ENCODE results near the gene RARG.
"Not testable (repeated sequence)": the region's sequence is repeated elsewhere in the genome, so short reads cannot be mapped to it uniquely, and the experiment has no call there.

Gene RARG

DNA sequence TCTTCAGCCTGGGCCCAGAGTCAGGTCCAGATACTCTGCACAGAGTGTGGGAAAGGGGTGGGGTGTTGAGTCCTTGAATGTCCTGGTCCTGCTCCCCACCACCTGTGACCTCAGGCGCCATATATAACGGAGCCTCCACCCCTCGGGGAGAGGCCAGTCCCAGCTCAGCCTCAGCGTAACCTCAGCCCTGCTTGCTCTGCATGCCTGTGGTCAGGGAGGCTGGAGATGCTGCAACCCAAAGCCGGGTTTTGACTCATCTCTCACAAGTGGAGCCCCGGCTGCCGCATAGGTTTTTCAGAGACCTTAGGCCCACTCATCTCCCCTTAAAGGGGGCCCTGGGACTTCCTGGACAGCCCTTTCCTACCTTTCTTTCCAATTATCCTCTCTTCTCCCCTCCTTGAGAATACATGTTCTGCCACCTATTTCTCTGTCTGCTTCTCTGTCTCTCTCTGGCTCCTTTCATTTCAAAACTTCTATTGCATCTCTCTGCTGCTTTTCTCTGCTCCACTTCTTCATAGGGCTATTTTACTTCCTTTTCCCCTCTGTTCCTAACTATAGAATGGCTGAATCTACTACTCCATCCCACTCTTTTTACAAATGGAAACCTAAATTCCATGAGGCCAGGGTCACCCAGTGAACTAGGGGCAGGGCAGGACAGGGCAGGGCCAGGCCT, 26.1 kb downstream of the RARG start:
- TF ChIP-seq, protein P1, sequence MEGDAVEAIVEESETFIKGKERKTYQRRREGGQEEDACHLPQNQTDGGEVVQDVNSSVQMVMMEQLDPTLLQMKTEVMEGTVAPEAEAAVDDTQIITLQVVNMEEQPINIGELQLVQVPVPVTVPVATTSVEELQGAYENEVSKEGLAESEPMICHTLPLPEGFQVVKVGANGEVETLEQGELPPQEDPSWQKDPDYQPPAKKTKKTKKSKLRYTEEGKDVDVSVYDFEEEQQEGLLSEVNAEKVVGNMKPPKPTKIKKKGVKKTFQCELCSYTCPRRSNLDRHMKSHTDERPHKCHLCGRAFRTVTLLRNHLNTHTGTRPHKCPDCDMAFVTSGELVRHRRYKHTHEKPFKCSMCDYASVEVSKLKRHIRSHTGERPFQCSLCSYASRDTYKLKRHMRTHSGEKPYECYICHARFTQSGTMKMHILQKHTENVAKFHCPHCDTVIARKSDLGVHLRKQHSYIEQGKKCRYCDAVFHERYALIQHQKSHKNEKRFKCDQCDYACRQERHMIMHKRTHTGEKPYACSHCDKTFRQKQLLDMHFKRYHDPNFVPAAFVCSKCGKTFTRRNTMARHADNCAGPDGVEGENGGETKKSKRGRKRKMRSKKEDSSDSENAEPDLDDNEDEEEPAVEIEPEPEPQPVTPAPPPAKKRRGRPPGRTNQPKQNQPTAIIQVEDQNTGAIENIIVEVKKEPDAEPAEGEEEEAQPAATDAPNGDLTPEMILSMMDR (IDR thresholded peaks at IDR 0.05; ENCODE audit: low read depth, low read length) = no peak
- H3K4me3 ChIP-seq (ENCODE audit: low read depth, low read length) = no peak overlapping the region

DNA sequence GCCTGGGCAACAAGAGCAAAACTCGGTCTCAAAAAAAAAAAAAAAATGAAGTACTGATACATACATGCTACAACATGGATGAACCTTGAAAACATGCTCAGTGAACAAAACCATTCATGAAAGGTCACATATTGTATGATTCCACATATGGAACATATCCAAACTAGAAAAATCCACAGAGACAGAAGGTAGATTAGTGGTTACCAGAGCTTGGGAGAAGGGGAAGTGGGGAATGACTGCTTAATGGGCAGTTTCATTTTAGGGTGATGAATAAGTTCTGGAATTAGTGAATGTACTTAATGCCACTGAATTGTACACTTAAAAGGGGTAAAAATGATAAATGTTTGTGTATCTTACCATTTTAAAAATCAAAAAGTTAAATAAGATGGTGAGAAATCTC, 27.7 kb downstream of the RARG start:
- TF ChIP-seq, protein P1 (IDR thresholded peaks at IDR 0.05; ENCODE audit: low read depth, low read length) = no peak
- no peak overlapping the region for H3K4me3 ChIP-seq (ENCODE audit: low read depth, low read length)

DNA sequence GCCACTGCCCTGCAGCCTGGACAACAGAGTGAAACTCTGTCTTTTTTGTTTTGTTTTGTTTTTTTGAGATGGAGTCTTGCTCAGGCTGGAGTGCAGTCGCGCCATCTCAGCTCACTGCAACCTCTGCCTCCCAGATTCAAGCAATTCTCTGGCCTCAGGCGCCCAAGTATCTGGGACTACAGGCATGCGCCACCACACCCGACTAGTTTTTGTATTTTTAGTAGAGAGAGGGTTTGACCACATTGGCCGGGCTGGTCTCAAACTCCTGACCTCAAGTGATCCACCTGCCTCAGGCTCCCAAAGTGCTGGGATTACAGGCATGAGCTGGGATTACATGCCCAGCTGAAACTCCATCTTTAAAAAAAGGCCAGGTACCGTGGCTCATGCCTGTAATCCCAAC, 29.7 kb downstream of the RARG start:
- H3K4me3 ChIP-seq (ENCODE audit: low read depth, low read length) = not testable (repeated sequence)

DNA sequence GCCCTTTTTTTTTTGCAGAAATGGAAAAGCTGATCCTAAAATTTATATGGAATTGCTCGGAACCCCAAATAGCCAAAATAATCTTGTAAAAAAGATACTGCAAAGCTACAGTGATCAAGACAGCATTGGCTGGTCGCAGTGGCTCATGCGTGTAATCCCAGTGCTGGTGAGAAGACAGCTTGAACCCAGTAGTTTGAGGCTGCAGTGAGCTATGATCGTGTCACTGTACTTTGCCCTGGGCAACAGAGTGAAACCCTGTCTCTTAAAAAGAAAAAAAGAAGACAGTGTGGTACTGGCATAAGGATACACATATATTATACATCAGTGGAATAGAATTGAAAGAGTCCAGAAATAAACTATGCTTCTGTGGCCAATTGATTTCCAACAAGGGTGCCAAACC, 30.4 kb downstream of the RARG start:
- TF ChIP-seq, protein P1 (IDR thresholded peaks at IDR 0.05; ENCODE audit: low read depth, low read length) = no peak
- no peak overlapping the region for H3K4me3 ChIP-seq (ENCODE audit: low read depth, low read length)

DNA sequence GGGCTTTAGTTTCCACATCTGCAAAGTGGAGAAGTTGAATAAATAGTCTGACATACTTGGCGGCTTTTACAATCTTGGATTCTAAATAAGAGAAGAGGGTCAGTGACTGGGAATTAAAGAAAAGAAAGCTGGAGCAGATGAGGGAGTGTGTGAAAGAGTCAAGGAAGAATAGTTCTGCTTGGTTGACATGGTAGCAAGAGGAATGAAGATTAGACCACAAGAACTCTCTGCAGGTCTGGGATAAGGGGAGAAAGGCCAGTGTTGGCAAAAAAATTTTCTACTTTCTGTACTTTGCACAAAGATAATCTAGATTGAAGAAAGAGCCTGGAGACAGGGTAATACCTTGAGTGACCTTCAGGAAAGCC, 30.9 kb downstream of the RARG start:
- no peak overlapping the region for H3K4me3 ChIP-seq (ENCODE audit: low read depth, low read length)
- TF ChIP-seq, protein P1 (IDR thresholded peaks at IDR 0.05; ENCODE audit: low read depth, low read length) = no peak

DNA sequence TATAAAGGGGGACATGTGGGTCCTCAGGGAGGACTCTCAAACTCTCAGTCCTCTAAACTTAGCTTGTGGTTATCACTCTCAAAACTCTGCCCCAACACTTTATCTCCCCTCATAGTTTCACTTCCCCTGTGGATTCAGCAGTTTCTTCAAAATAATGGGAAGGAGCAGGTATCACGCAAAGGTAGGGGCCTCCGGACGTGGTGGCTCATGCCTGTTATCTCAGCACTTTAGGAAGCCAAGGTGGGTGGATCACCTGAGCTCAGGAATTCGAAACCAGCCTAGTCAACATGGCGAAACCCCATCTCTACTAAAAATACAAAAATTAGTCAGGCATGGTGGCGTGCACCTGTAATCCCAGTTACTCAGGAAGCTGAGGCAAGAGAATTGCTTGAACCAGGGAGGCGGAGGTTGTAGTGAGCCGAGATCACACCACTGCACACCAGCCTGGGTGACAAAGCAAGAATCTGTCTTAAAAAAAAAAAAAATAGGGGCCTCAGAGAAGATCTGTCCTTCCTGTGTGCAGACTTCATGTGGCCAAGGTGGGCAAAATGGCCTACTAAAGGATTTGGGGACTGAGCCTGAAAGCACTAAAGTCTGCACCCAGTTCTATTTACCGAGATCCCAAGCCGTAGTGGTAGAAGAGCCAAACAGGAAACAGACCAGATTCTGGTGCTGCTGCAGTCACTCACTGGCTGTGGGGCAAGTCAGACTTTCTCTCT, 31.4 kb downstream of the RARG start:
- H3K4me3 ChIP-seq (ENCODE audit: low read depth, low read length) = no peak overlapping the region
- TF ChIP-seq, protein P1 (IDR thresholded peaks at IDR 0.05; ENCODE audit: low read depth, low read length) = no peak

DNA sequence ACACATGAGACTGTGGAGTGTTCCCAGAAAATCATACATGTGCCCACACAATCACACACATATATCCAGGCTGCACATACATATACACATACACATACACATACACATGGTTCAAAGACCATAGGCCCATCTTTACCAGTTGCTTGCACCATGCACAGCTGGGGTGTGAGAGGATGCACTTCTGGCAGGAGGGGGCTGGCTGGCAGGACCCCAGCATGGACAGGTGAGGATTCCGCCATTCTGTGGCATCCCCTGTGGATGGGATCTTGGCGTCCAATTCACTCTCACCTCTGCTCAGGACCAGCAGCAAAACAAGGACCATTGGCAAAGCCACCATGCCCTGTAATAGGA, 31.9 kb downstream of the RARG start:
- no peak overlapping the region for H3K4me3 ChIP-seq (ENCODE audit: low read depth, low read length)
- TF ChIP-seq, protein P1 (IDR thresholded peaks at IDR 0.05; ENCODE audit: low read depth, low read length) = no peak

DNA sequence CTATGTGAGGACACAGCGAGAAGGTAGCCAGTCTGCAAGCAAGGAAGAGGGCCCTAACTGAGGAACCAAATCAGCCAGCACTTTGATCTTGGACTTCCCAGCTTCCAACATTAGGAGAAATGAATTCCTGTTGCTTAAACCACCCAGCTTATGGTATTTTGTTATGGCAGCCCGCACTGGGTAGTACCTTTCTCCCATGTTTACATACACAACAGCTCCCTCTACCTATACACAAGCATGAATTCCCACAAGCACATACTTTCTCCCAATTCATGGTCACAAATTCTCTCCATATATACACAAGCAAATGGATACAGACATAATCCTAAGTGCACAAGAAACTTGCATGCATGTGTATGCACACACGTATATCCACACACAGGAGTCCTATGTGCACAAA, 32.3 kb downstream of the RARG start:
- TF ChIP-seq, protein P1 (IDR thresholded peaks at IDR 0.05; ENCODE audit: low read depth, low read length) = no peak
- H3K4me3 ChIP-seq (ENCODE audit: low read depth, low read length) = no peak overlapping the region
